Body of pancreas (tissue), 4 donors: ENCODE measurements around the gene TCF3.

Experiments
- POLR2A ChIP-seq, 3 donors: fragments of 450-650 bp; IDR thresholded peaks; one replicate each; pipeline ENCODE4 v1.6.1; 2016; ENCODE audit warnings: antibody characterized with exemption in 3 of 3, mild to moderate bottlenecking in 2 of 3
- TF ChIP-seq, protein P1 (sequence below), 7 experiments: fragments of 450-650 bp in 4 of 7; fragments of 200-600 bp in 3 of 7; sonication (generic) in 3 of 7; IDR thresholded peaks; one replicate each; pipeline ENCODE4 v1.5.1; 2016 to 2019; ENCODE audit warnings: antibody characterized with exemption in 7 of 7

- TF ChIP-seq, protein P1, sequence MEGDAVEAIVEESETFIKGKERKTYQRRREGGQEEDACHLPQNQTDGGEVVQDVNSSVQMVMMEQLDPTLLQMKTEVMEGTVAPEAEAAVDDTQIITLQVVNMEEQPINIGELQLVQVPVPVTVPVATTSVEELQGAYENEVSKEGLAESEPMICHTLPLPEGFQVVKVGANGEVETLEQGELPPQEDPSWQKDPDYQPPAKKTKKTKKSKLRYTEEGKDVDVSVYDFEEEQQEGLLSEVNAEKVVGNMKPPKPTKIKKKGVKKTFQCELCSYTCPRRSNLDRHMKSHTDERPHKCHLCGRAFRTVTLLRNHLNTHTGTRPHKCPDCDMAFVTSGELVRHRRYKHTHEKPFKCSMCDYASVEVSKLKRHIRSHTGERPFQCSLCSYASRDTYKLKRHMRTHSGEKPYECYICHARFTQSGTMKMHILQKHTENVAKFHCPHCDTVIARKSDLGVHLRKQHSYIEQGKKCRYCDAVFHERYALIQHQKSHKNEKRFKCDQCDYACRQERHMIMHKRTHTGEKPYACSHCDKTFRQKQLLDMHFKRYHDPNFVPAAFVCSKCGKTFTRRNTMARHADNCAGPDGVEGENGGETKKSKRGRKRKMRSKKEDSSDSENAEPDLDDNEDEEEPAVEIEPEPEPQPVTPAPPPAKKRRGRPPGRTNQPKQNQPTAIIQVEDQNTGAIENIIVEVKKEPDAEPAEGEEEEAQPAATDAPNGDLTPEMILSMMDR (IDR thresholded peaks at IDR 0.05): no peak
- no peak for TF ChIP-seq POLR2A (IDR thresholded peaks at IDR 0.05)
Observed at GRCh38 chr19:1699386-1699785, 47.0 kb upstream of the TCF3 start.
